Lower leg skin (tissue), 4 donors: ENCODE data around the gene DAB1. TPM values are rescaled to one million over a fixed set of nuclear protein-coding genes. Genes with fewer than 3 reads are reported as not detected.

Experiments
- DNase-seq, 2 donors: peaks; one replicate each; pipeline ENCODE4 v3.0.0-alpha.2; 2019; ENCODE audit warnings: low spot score in 2 of 2
- H3K4me3 ChIP-seq: fragments of 200-600 bp; sonication (generic); 2 replicates; pipeline ENCODE4 v1.5.1; 2017; ENCODE audit warnings: mild to moderate bottlenecking, low read depth; ENCODE audit not compliant: poor library complexity, severe bottlenecking
- CTCF ChIP-seq, 3 donors: fragments of 450-650 bp; IDR thresholded peaks; one replicate each; pipeline ENCODE4 v1.5.1; 2016; ENCODE audit warnings: antibody characterized with exemption in 3 of 3, mild to moderate bottlenecking in 3 of 3, moderate library complexity in 2 of 3
- POLR2A ChIP-seq, 2 donors: fragments of 450-650 bp; IDR thresholded peaks; one replicate each; pipeline ENCODE4 v1.6.1; 2016 to 2017; ENCODE audit warnings: antibody characterized with exemption in 2 of 2, mild to moderate bottlenecking in 1 of 2, moderate library complexity in 1 of 2
- WGBS, 2 donors: methylation state at CpG; one replicate each; pipeline ENCODE4 v1.1.5; 2018; 5-methylcytosine and 5-hydroxymethylcytosine counted together
- intact Hi-C: fragments of 100-400 bp; cut with DNase I; formaldehyde crosslinking; loops from one replicate; pipeline ENCODE4 v1.15.0; 2023; ENCODE audit warnings: low total_unique reads
- total RNA-seq, 4 donors: library from RNA; depleted of rRNA; stranded (reverse); fragments of >200 nt; gene quantifications; one replicate each; pipeline ENCODE4 v1.1.0, GENCODE V29; 2016

The DAB1 gene
- total RNA-seq, 4 donors from 2014 or later, result 0.58 TPM; not detected in 3

GRCh38 chr1:57411262-57411661 lies 12.6 kb downstream of the DAB1 start:
- no peak for TF ChIP-seq POLR2A (IDR thresholded peaks at IDR 0.05)
- no peak for TF ChIP-seq CTCF (IDR thresholded peaks at IDR 0.05)
- H3K4me3 ChIP-seq, result no peak overlapping the region
- WGBS, 2 donors, result 85 to 100% methylated on average over 3 of the region's 3 CpGs
- DNase-seq, result no peak
- intact Hi-C loops, result no loop called here

GRCh38 chr1:57410508-57410907 lies 13.4 kb downstream of the DAB1 start:
- intact Hi-C loops, result no loop called here
- WGBS, 2 donors, result 63 to 74% methylated on average over 4 of the region's 4 CpGs
- DNase-seq, result no peak
- TF ChIP-seq POLR2A (IDR thresholded peaks at IDR 0.05) (no peak), CTCF (IDR thresholded peaks at IDR 0.05) (no peak)
- no peak overlapping the region for H3K4me3 ChIP-seq

- WGBS, 2 donors, result 53 to 55% methylated on average over 4 of the region's 4 CpGs
- DNase-seq, result no peak
- H3K4me3 ChIP-seq, result no peak overlapping the region
- no peak for TF ChIP-seq CTCF (IDR thresholded peaks at IDR 0.05)
- no peak for TF ChIP-seq POLR2A (IDR thresholded peaks at IDR 0.05)
- intact Hi-C loops, result no loop called here
Measured at GRCh38 chr1:57407928-57408327, 15.9 kb downstream of the DAB1 start.

GRCh38 chr1:57406428-57406970 lies 17.4 kb downstream of the DAB1 start:
- intact Hi-C loops, result no loop called here
- no peak for TF ChIP-seq POLR2A (IDR thresholded peaks at IDR 0.05)
- no peak for TF ChIP-seq CTCF (IDR thresholded peaks at IDR 0.05)
- no peak overlapping the region for H3K4me3 ChIP-seq
- no peak for DNase-seq
- 87 to 89% methylated on average over 2 of the region's 2 CpGs for WGBS, 2 donors

- intact Hi-C loops, result no loop called here
- TF ChIP-seq POLR2A (IDR thresholded peaks at IDR 0.05) (no peak), CTCF (IDR thresholded peaks at IDR 0.05) (no peak)
- no peak overlapping the region for H3K4me3 ChIP-seq
- no peak for DNase-seq
- WGBS, 2 donors, result 85 to 91% methylated on average over 3 of the region's 3 CpGs
Measured at GRCh38 chr1:57404884-57405283, 19.0 kb downstream of the DAB1 start.

GRCh38 chr1:57403201-57403600 lies 20.7 kb downstream of the DAB1 start:
- intact Hi-C loops, result no loop called here
- DNase-seq, result no peak
- TF ChIP-seq POLR2A (IDR thresholded peaks at IDR 0.05) (no peak), CTCF (IDR thresholded peaks at IDR 0.05) (no peak)
- no peak overlapping the region for H3K4me3 ChIP-seq
- 83 to 92% methylated on average over 1 of the region's 1 CpG for whole genome bisulfite sequencing, 2 donors
